SK-N-SH treated with all-trans-retinoic acid at 6 μM for 48 hours (cell line): ENCODE data around the gene ALPK3.

Experiments used
- ARNTL ChIP-seq: fragments of 450-650 bp; formaldehyde crosslinking; IDR thresholded peaks from 2 replicates; pipeline ENCODE4 v1.5.0; 2020; ENCODE audit warnings: low read depth, mild to moderate bottlenecking, moderate library complexity, borderline replicate concordance
- ISL1 ChIP-seq: fragments of 250-450 bp; sonication (Bioruptor Pico); IDR thresholded peaks from 2 replicates; pipeline ENCODE4 v2.1.2; 2022; ENCODE audit warnings: mild to moderate bottlenecking, moderate library complexity
- PPARA ChIP-seq: fragments of 250-450 bp; sonication (Bioruptor Pico); IDR thresholded peaks from 2 replicates; pipeline ENCODE4 v1.5.0; 2020; ENCODE audit warnings: mild to moderate bottlenecking, borderline replicate concordance
- RARB ChIP-seq: fragments of 250-450 bp; sonication (Bioruptor Pico); IDR thresholded peaks from 2 replicates; pipeline ENCODE4 v1.8.0; 2021; ENCODE audit warnings: mild to moderate bottlenecking, moderate library complexity
- ZC3H10 ChIP-seq: fragments of 250-450 bp; sonication (Bioruptor Pico); IDR thresholded peaks from 2 replicates; pipeline ENCODE4 v1.5.1; 2021; ENCODE audit warnings: mild to moderate bottlenecking, moderate library complexity
- ZFP3 ChIP-seq: fragments of 250-450 bp; sonication (Bioruptor Pico); IDR thresholded peaks from 2 replicates; pipeline ENCODE4 v1.5.0; 2020; ENCODE audit warnings: mild to moderate bottlenecking, moderate library complexity
- ZFP30 ChIP-seq: fragments of 450-650 bp; formaldehyde crosslinking; IDR thresholded peaks from 2 replicates; pipeline ENCODE4 v1.5.0; 2022; ENCODE audit warnings: mild to moderate bottlenecking, moderate library complexity
- ZNF565 ChIP-seq: fragments of 450-650 bp; formaldehyde crosslinking; conservative IDR thresholded peaks from 2 replicates; pipeline ENCODE4 v1.5.0; 2020; ENCODE audit warnings: low read depth, mild to moderate bottlenecking, moderate library complexity
- TF ChIP-seq, protein P1 (sequence below): fragments of 250-450 bp; sonication (Bioruptor Pico); IDR thresholded peaks from 2 replicates; pipeline ENCODE4 v1.5.1; 2020; ENCODE audit warnings: low read depth, mild to moderate bottlenecking, moderate library complexity
- TF ChIP-seq, protein P2 (sequence below): fragments of 250-450 bp; sonication (Bioruptor Pico); IDR thresholded peaks from 2 replicates; pipeline ENCODE4 v1.8.0; 2020; ENCODE audit warnings: mild to moderate bottlenecking, moderate library complexity, borderline replicate concordance

DNA sequence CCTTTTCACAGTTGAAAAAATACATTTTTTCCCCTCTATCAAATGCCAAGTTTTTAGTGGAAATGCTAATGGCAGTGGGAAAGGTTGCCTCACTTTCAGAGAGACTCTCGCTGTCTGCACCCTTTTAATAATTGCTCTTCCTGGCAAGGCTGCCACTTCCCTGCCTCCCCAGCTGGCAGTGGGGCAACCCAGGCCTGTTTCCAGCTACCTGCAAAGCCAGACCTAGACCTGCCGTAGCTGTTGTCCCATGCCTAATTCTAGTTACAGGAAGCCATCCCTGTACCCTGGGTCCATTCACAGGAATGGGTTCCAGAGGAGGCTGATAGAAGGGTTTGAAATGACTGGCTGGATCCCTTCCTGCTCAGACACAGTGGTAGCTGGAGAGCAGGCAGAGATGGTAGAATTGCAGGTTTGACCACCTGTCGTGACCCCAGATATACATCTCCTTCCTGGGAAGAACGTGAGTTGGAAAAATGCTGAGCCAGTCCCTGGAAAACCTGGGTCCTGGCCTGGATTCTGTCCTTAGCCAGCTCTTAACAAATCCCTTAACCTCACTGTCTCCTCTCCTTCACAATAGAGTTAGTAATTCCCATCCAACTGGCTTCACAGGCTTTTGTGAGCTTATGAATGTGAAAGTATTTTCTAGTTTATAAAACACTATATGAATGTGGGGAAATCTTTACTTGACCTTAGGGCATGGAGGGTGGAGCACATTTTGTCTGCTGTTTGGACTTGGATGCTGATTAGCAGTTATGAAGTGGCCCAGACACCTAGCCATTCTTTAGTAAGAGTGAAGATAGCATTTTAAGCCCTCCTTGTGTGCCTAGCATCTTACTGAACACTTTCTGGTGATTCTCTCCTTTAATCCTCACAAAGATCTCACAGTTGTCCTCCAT lies 12.9 kb upstream of the ALPK3 start:
- no peak for TF ChIP-seq RARB (CRISPR knock-in tag)
- TF ChIP-seq ARNTL, result no peak
- TF ChIP-seq PPARA (CRISPR knock-in tag), result no peak
- no peak for TF ChIP-seq ZNF565 (CRISPR knock-in tag)
- no peak for TF ChIP-seq ZFP3 (CRISPR knock-in tag)
- 0 out of 2 replicates have a peak, but pooled peaks have one; percentile 8 for TF ChIP-seq ISL1 (CRISPR knock-in tag)
- TF ChIP-seq, protein P1, sequence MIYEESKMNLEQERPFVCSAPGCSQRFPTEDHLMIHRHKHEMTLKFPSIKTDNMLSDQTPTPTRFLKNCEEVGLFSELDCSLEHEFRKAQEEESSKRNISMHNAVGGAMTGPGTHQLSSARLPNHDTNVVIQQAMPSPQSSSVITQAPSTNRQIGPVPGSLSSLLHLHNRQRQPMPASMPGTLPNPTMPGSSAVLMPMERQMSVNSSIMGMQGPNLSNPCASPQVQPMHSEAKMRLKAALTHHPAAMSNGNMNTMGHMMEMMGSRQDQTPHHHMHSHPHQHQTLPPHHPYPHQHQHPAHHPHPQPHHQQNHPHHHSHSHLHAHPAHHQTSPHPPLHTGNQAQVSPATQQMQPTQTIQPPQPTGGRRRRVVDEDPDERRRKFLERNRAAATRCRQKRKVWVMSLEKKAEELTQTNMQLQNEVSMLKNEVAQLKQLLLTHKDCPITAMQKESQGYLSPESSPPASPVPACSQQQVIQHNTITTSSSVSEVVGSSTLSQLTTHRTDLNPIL (CRISPR knock-in tag), result no peak
- no peak for TF ChIP-seq ZFP30 (CRISPR knock-in tag)
- TF ChIP-seq, protein P2, sequence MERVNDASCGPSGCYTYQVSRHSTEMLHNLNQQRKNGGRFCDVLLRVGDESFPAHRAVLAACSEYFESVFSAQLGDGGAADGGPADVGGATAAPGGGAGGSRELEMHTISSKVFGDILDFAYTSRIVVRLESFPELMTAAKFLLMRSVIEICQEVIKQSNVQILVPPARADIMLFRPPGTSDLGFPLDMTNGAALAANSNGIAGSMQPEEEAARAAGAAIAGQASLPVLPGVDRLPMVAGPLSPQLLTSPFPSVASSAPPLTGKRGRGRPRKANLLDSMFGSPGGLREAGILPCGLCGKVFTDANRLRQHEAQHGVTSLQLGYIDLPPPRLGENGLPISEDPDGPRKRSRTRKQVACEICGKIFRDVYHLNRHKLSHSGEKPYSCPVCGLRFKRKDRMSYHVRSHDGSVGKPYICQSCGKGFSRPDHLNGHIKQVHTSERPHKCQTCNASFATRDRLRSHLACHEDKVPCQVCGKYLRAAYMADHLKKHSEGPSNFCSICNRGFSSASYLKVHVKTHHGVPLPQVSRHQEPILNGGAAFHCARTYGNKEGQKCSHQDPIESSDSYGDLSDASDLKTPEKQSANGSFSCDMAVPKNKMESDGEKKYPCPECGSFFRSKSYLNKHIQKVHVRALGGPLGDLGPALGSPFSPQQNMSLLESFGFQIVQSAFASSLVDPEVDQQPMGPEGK, result no peak
- no peak for TF ChIP-seq ZC3H10 (CRISPR knock-in tag)
